HCT116 (cell line): ENCODE results near the gene SH2D7. TPM values are rescaled to one million over a fixed set of nuclear protein-coding genes. Genes with fewer than 3 reads are reported as not detected.

Experiments used
- ATAC-seq: fragments of 200-7000 bp; cut with Tn5 transposase; 2 replicates; pipeline ENCODE4 v1.9.1; 2020; ENCODE audit warnings: mild to moderate bottlenecking, moderate library complexity
- BruUV-seq: library from RNA; stranded (reverse); fragments of 400-500 nt; replicated peaks from 2 replicates; lab custom pipeline; 2021; lab: Mats Ljungman, UMichigan
- CTCF ChIA-PET: fragments of 300-600 bp; sonication (Branson Sonifier 250); formaldehyde crosslinking; loops from one replicate; lab custom pipeline; 2021; ENCODE audit warnings: antibody characterized with exemption; lab: Charles Lee
- POLR2A ChIA-PET: fragments of 300-600, 350-600 bp; sonication (Branson Sonifier 250); formaldehyde crosslinking; loops from one replicate; lab custom pipeline; 2021; ENCODE audit warnings: antibody characterized with exemption; lab: Charles Lee
- RAD21 ChIA-PET, 2 experiments: fragments of 300-600 bp; sonication (Branson Sonifier 250); formaldehyde crosslinking; loops; one replicate each; lab custom pipeline; 2023; ENCODE audit warnings: low total read pairs in 2 of 2; ENCODE audit not compliant: uncharacterized antibody in 2 of 2, unreplicated experiment in 2 of 2, low non-redundant PET in 1 of 2; lab: Charles Lee
- DNase-seq: peaks from one replicate; pipeline ENCODE4 v3.0.0-alpha.2; 2010; ENCODE audit warnings: low read depth, low spot score
- H2AFZ ChIP-seq: fragments of 200-600 bp; shearing (Covaris generic), sonication (generic); 2 replicates; pipeline ENCODE4 v1.6.1; 2017; ENCODE audit warnings: low read depth, mixed run types, mixed read lengths, antibody characterized with exemption, low read length; ENCODE audit not compliant: poor library complexity, severe bottlenecking
- H3K27ac ChIP-seq: 2 replicates; pipeline ENCODE4 v1.5.1; 2012; ENCODE audit warnings: low read depth, low read length
- H3K27me3 ChIP-seq: fragments of 200-600 bp; sonication (generic); 2 replicates; pipeline ENCODE4 v1.6.1; 2016; ENCODE audit warnings: mixed run types, low read length, mixed read lengths; ENCODE audit not compliant: insufficient read depth
- H3K36me3 ChIP-seq, 2 experiments: fragments of 200-500 bp in 1 of 2; fragments of 200-600 bp in 1 of 2; sonication (Bioruptor generic) in 1 of 2; sonication (generic) in 1 of 2; 2 replicates each; pipeline versions ENCODE4 v1.5.1 to v1.6.1; 2014 to 2016; ENCODE audit warnings: low read length in 2 of 2, inconsistent platforms in 1 of 2, mixed read lengths in 1 of 2, mixed run types in 1 of 2; ENCODE audit not compliant: insufficient read depth in 2 of 2, control insufficient read depth in 1 of 2
- H3K4me1 ChIP-seq, 2 experiments: fragments of 200-600 bp in 1 of 2; sonication (generic) in 1 of 2; 2 replicates each; pipeline versions ENCODE4 v1.5.1 to v1.6.1; 2012 to 2017; ENCODE audit warnings: low read length in 2 of 2, inconsistent platforms in 1 of 2, mild to moderate bottlenecking in 1 of 2, mixed read lengths in 1 of 2, mixed run types in 1 of 2, moderate library complexity in 1 of 2; ENCODE audit not compliant: insufficient read depth in 2 of 2, control insufficient read depth in 1 of 2
- H3K4me2 ChIP-seq: fragments of 200-600 bp; sonication (generic); 2 replicates; pipeline ENCODE4 v1.6.1; 2017; ENCODE audit warnings: mixed run types, low read length, mixed read lengths
- H3K4me3 ChIP-seq, 2 experiments: fragments of 200-600 bp in 1 of 2; sonication (generic) in 1 of 2; replicated peaks in 1 of 2; 2 replicates each; pipeline ENCODE4 v1.5.1; 2011 to 2016; ENCODE audit warnings: low read length in 2 of 2, control low read depth in 1 of 2, low read depth in 1 of 2, mild to moderate bottlenecking in 1 of 2, mixed read lengths in 1 of 2, mixed run types in 1 of 2
- H3K79me2 ChIP-seq: fragments of 200-600 bp; sonication (generic); 2 replicates; pipeline ENCODE4 v1.6.1; 2017; ENCODE audit warnings: mild to moderate bottlenecking, mixed run types, low read length, moderate library complexity, mixed read lengths; ENCODE audit not compliant: insufficient read depth
- H3K9ac ChIP-seq: fragments of 200-600 bp; sonication (generic); 2 replicates; pipeline ENCODE4 v1.6.1; 2016; ENCODE audit warnings: low read length, mixed read lengths
- H3K9me2 ChIP-seq: fragments of 200-600 bp; sonication (generic), shearing (Covaris generic); 2 replicates; pipeline ENCODE4 v1.6.1; 2017; ENCODE audit warnings: mixed run types, mild to moderate bottlenecking, moderate library complexity; ENCODE audit not compliant: insufficient read depth
- H3K9me3 ChIP-seq, 2 experiments: fragments of 200-500 bp in 1 of 2; fragments of 200-600 bp in 1 of 2; sonication (Bioruptor generic) in 1 of 2; sonication (generic) in 1 of 2; 2 replicates each; pipeline ENCODE4 v1.6.1; 2014 to 2017; ENCODE audit warnings: low read length in 2 of 2, mixed read lengths in 2 of 2, inconsistent platforms in 1 of 2, low read depth in 1 of 2, mild to moderate bottlenecking in 1 of 2, mixed run types in 1 of 2, moderate library complexity in 1 of 2; ENCODE audit not compliant: control insufficient read depth in 1 of 2, insufficient read depth in 1 of 2
- H4K20me1 ChIP-seq: fragments of 200-600 bp; sonication (generic), shearing (Covaris generic); 2 replicates; pipeline ENCODE4 v1.6.1; 2017; ENCODE audit warnings: mixed run types, mild to moderate bottlenecking, moderate library complexity; ENCODE audit not compliant: insufficient read depth
- CBX3 ChIP-seq: IDR thresholded peaks from 2 replicates; pipeline ENCODE4 v1.6.1; 2012; ENCODE audit warnings: low read depth
- CEBPB ChIP-seq: IDR thresholded peaks from 2 replicates; pipeline ENCODE4 v1.6.1; 2012; ENCODE audit warnings: low read depth
- ELF1 ChIP-seq: IDR thresholded peaks from 2 replicates; pipeline ENCODE4 v1.6.1; 2012; ENCODE audit warnings: low read depth, borderline replicate concordance
- EZH2phosphoT487 ChIP-seq: fragments of 200-600 bp; IDR thresholded peaks from 2 replicates; pipeline ENCODE4 v1.6.1; 2018; ENCODE audit warnings: antibody characterized with exemption, borderline replicate concordance
- FOSL1 ChIP-seq: IDR thresholded peaks from 2 replicates; pipeline ENCODE4 v1.6.1; 2012; ENCODE audit warnings: low read depth
- POLR2A ChIP-seq: IDR thresholded peaks from 2 replicates; pipeline ENCODE4 v1.7.0; 2011; ENCODE audit warnings: borderline replicate concordance; ENCODE audit not compliant: insufficient read depth, insufficient read length; ENCODE audit errors: extremely low read depth
- POLR2AphosphoS5 ChIP-seq: IDR thresholded peaks from 2 replicates; pipeline ENCODE4 v1.6.1; 2011; ENCODE audit warnings: mild to moderate bottlenecking, low read depth, low read length, moderate library complexity
- RAD21 ChIP-seq: IDR thresholded peaks from 2 replicates; pipeline ENCODE4 v1.6.1; 2012; ENCODE audit warnings: low read depth, mild to moderate bottlenecking
- SIN3A ChIP-seq: IDR thresholded peaks from 2 replicates; pipeline ENCODE4 v1.6.1; 2012; ENCODE audit warnings: low read depth
- SP1 ChIP-seq: IDR thresholded peaks from 2 replicates; pipeline ENCODE4 v1.6.1; 2012; ENCODE audit warnings: low read depth
- SRF ChIP-seq: IDR thresholded peaks from 2 replicates; pipeline ENCODE4 v1.6.1; 2012; ENCODE audit warnings: low read depth
- TCF7L2 ChIP-seq: IDR thresholded peaks from 2 replicates; pipeline ENCODE4 v1.7.0; 2011; ENCODE audit warnings: borderline replicate concordance, inconsistent platforms; ENCODE audit not compliant: insufficient read depth, insufficient read length; ENCODE audit errors: extremely low read depth
- intact Hi-C: fragments of 100-400 bp; cut with micrococcal nuclease; formaldehyde crosslinking; loops from 2 replicates; pipeline ENCODE4 v1.10.0; 2022
- total RNA-seq: library from RNA; stranded (reverse); gene quantifications from one replicate; pipeline ENCODE4 v1.2.1, GENCODE V29; 2021; ENCODE audit not compliant: unreplicated experiment
- TF ChIP-seq, protein P1 (sequence below), 3 experiments: fragments of 200-600 bp in 1 of 3; sonication (generic) in 1 of 3; IDR thresholded peaks in 2 of 3; conservative IDR thresholded peaks in 1 of 3; 2 replicates each; pipeline ENCODE4 v1.5.1; 2012 to 2017; ENCODE audit warnings: low read depth in 2 of 3, low read length in 2 of 3, antibody characterized with exemption in 1 of 3, borderline replicate concordance in 1 of 3, control low read depth in 1 of 3, mild to moderate bottlenecking in 1 of 3, mixed read lengths in 1 of 3, mixed run types in 1 of 3, moderate library complexity in 1 of 3; ENCODE audit not compliant: insufficient read depth in 1 of 3
- TF ChIP-seq, protein P2 (sequence below): IDR thresholded peaks from 2 replicates; pipeline ENCODE4 v1.6.1; 2011; ENCODE audit warnings: mild to moderate bottlenecking, low read length, moderate library complexity; ENCODE audit not compliant: insufficient replicate concordance; ENCODE audit errors: extremely low read depth
- TF ChIP-seq, protein P3 (sequence below): IDR thresholded peaks from 2 replicates; pipeline ENCODE4 v1.6.1; 2012
- TF ChIP-seq, protein P4 (sequence below): IDR thresholded peaks from 2 replicates; pipeline ENCODE4 v1.6.1; 2012

SH2D7 gene
- total RNA-seq, 1 experiment from 2014 or later: not detected

DNA sequence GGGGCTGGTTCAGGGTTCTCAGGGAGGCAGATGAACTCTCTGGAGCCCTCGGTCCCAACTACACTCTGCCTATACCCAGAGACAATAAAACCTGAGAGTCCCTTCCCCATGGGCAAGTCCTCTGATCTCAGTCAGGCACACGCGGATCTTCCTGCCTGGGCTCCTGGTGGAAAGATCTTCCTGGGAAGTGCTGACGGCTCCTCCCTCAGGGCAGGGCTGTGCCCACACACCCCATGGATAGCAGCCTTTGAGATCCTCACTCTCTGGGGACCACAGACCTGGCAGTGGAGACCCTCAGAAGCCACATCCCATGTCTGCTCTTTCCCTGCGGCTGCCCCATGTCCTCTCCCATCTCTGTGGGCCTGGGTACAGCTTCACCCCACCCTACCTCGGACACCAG is 10.4 kb downstream of the SH2D7 start:
- RAD21 ChIA-PET: no interaction called here
- TF ChIP-seq, protein P1, sequence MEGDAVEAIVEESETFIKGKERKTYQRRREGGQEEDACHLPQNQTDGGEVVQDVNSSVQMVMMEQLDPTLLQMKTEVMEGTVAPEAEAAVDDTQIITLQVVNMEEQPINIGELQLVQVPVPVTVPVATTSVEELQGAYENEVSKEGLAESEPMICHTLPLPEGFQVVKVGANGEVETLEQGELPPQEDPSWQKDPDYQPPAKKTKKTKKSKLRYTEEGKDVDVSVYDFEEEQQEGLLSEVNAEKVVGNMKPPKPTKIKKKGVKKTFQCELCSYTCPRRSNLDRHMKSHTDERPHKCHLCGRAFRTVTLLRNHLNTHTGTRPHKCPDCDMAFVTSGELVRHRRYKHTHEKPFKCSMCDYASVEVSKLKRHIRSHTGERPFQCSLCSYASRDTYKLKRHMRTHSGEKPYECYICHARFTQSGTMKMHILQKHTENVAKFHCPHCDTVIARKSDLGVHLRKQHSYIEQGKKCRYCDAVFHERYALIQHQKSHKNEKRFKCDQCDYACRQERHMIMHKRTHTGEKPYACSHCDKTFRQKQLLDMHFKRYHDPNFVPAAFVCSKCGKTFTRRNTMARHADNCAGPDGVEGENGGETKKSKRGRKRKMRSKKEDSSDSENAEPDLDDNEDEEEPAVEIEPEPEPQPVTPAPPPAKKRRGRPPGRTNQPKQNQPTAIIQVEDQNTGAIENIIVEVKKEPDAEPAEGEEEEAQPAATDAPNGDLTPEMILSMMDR (IDR thresholded peaks at IDR 0.05 in 2 of 3, conservative IDR thresholded peaks at IDR 0.05 in 1 of 3; ENCODE audit: borderline replicate concordance in 1 of 3, insufficient read depth in 1 of 3, low read depth in 2 of 3, low read length in 2 of 3): no peak
- TF ChIP-seq, protein P2, sequence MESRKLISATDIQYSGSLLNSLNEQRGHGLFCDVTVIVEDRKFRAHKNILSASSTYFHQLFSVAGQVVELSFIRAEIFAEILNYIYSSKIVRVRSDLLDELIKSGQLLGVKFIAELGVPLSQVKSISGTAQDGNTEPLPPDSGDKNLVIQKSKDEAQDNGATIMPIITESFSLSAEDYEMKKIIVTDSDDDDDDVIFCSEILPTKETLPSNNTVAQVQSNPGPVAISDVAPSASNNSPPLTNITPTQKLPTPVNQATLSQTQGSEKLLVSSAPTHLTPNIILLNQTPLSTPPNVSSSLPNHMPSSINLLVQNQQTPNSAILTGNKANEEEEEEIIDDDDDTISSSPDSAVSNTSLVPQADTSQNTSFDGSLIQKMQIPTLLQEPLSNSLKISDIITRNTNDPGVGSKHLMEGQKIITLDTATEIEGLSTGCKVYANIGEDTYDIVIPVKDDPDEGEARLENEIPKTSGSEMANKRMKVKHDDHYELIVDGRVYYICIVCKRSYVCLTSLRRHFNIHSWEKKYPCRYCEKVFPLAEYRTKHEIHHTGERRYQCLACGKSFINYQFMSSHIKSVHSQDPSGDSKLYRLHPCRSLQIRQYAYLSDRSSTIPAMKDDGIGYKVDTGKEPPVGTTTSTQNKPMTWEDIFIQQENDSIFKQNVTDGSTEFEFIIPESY: no peak
- TF ChIP-seq SIN3A (no peak), SRF (no peak), TCF7L2 (no peak), SP1 (no peak), CEBPB (no peak), POLR2A (no peak), EZH2phosphoT487 (no peak), CBX3 (no peak), POLR2AphosphoS5 (no peak), FOSL1 (no peak), RAD21 (no peak), ELF1 (no peak)
- TF ChIP-seq, protein P3, sequence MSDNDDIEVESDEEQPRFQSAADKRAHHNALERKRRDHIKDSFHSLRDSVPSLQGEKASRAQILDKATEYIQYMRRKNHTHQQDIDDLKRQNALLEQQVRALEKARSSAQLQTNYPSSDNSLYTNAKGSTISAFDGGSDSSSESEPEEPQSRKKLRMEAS: no peak
- TF ChIP-seq, protein P4, sequence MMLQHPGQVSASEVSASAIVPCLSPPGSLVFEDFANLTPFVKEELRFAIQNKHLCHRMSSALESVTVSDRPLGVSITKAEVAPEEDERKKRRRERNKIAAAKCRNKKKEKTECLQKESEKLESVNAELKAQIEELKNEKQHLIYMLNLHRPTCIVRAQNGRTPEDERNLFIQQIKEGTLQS: no peak
- Histone ChIP-seq H3K9me3 (no peaks in the 10 kb centered on the region), H3K9me2 (no peaks in the 10 kb centered on the region), H3K79me2 (no peaks in the 10 kb centered on the region), H3K9ac (no peak overlapping the region), H3K4me1 (no peaks in the 10 kb centered on the region), H3K36me3 (no peaks in the 10 kb centered on the region), H4K20me1 (no peaks in the 10 kb centered on the region), H3K27me3 (no peaks in the 10 kb centered on the region), H3K4me2 (no peak overlapping the region), H2AFZ (no peak overlapping the region), H3K4me3 (no peak overlapping the region), H3K27ac (no peak overlapping the region)
- no TSS peak for BruUV-seq
- CTCF ChIA-PET: no interaction called here
- intact Hi-C loops: no loop called here
- POLR2A ChIA-PET: no interaction called here
- no peak for DNase-seq
- no peak for ATAC-seq
